ENCODE results near the gene GOLGA3. TPM values are rescaled to one million over a fixed set of nuclear protein-coding genes. Genes with fewer than 3 reads are reported as not detected.

Gene GOLGA3
- total RNA-seq, 1 donor from 2014 or later = 62.0 TPM

- TF ChIP-seq CTCF (conservative IDR thresholded peaks at IDR 0.05) = no peak
- Mint-ChIP-seq H3K36me3 (no peaks in the 10 kb centered on the region), H3K27ac (no peak overlapping the region), H3K4me1 (ENCODE audit: unreplicated experiment) (peaks cover 4% of the 10 kb centered on the region), H3K9me3 (no peaks in the 10 kb centered on the region), H3K27me3 (no peaks in the 10 kb centered on the region), H3K4me3 (no peak overlapping the region)
- no peak for DNase-seq (ENCODE audit: extremely low spot score, unreplicated experiment)
Observed at GRCh38 chr12:132835076-132836025, 6.7 kb upstream of the GOLGA3 start.

DNA sequence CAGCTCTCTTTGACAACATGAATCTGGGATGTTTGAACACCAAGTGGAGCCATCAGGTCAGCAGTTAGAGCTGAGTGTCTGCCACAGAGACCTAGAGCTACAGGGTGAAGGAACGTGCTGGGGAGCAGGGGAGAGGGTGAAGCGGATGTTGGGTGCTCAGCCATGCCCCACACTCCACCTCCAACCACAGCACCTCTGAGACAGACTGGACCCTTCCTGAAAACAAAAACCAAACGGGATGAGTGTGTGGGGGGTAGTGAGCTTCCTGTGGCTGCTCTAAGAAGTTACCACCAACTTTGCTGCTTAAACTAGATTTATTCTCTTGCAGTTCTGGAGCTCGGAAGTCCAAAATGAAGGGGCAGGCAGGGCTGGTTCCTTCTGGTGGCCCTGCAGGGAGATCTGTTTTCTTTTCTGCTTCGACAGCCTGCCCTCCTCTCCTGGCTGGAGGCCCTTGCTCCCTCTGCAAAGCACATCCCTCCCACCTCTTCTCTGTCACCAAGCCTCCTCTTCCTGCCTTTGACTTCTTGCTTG is 5.6 kb upstream of the GOLGA3 start:
- DNase-seq (ENCODE audit: extremely low spot score, unreplicated experiment) = no peak
- no peak overlapping the region for H3K4me3 Mint-ChIP-seq
- H3K27me3 Mint-ChIP-seq = no peaks in the 10 kb centered on the region
- no peaks in the 10 kb centered on the region for H3K9me3 Mint-ChIP-seq
- no peak overlapping the region for H3K27ac Mint-ChIP-seq
- peaks cover 4% of the 10 kb centered on the region for H3K4me1 Mint-ChIP-seq (ENCODE audit: unreplicated experiment)
- peaks cover 3% of the 10 kb centered on the region for H3K36me3 Mint-ChIP-seq
- TF ChIP-seq CTCF (conservative IDR thresholded peaks at IDR 0.05) = no peak

GRCh38 chr12:132833341-132833740 is 4.7 kb upstream of the GOLGA3 start:
- H3K4me3 Mint-ChIP-seq = no peak overlapping the region
- no peaks in the 10 kb centered on the region for H3K9me3 Mint-ChIP-seq

DNA sequence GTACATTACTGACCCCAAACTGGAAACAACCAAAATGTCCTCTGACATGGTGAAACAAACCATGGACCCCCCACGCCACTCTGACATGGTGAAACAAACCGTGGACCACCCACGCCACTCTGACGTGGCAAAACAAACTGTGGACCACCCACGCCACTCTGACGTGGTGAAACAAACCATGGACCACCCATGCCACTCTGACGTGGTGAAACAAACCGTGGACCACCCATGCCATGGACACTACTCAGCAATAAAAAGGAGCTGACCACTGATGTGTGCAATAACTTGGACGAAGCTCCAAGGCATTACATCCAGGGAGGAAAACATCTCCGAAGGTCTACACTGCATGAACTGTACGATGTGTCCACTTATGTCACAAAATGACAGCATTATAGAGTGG is 3.1 kb upstream of the GOLGA3 start:
- DNase-seq (ENCODE audit: extremely low spot score, unreplicated experiment) = no peak
- TF ChIP-seq CTCF (conservative IDR thresholded peaks at IDR 0.05) = no peak
- H3K4me1 Mint-ChIP-seq (ENCODE audit: unreplicated experiment) = peaks cover 12% of the 10 kb centered on the region
- H3K27ac Mint-ChIP-seq = no peak overlapping the region
- no peaks in the 10 kb centered on the region for H3K9me3 Mint-ChIP-seq
- no peak overlapping the region for H3K4me3 Mint-ChIP-seq
- peaks cover 16% of the 10 kb centered on the region for H3K36me3 Mint-ChIP-seq
- no peaks in the 10 kb centered on the region for H3K27me3 Mint-ChIP-seq

More at GRCh38 chr12:132833341-132833740, 4.7 kb upstream of the GOLGA3 start:
- no peak for DNase-seq (ENCODE audit: extremely low spot score, unreplicated experiment)
- Mint-ChIP-seq H3K27ac (no peak overlapping the region), H3K4me1 (ENCODE audit: unreplicated experiment) (no peaks in the 10 kb centered on the region), H3K27me3 (no peaks in the 10 kb centered on the region), H3K36me3 (peaks cover 3% of the 10 kb centered on the region)
- no peak for TF ChIP-seq CTCF (conservative IDR thresholded peaks at IDR 0.05)

DNA sequence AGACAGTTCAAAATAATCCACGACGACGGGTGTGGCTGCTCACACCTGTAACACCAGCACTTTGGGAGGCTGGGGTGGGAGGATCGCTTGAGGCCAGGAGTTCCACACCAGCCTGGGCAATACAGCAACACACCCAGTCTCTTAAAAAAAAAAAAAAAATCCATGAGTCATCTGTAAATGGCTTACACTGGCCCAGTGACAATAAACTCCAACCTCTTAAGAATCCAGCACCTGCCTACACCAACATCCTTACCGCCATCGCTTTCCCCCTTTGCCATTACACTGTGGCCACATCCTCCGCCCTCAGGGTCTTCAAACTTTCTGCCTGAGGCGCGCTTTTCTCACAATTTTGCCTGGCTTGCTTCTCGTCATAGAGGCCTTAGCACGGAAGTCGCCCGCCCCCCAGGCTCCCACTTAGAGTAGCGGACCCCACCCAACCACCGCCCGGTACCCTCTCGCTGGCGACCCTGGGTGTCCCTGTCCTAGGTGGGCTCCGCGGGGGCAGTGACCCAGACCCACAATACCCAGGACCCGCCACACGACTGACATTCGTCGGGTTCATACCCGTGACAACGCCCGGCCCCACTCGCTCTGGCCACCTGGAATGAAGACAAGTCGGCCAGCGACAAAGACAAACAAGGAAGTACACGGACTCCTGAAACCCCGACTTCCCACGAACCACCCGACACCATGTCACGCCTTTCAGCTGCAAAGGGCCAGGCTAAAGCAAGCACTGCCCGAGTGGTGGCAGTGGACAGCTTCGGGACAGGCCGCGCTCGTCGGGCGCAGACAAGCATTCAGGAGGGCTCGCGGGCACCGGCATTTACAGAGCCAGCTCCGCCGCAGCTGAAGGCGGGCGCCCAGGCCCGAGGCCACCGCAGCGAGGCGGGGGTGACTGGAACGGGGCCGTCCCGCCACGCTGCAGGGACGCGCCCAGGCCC is 636 bp downstream of the GOLGA3 start:
- DNase-seq (ENCODE audit: extremely low spot score, unreplicated experiment) = no peak

More for the DNA sequence above, 636 bp downstream of the GOLGA3 start:
- Mint-ChIP-seq H3K4me1 (ENCODE audit: unreplicated experiment) (peaks cover 16% of the 10 kb centered on the region), H3K9me3 (no peaks in the 10 kb centered on the region), H3K36me3 (peaks cover 27% of the 10 kb centered on the region), H3K27ac (peak overlapping the region; percentile 100), H3K4me3 (peak overlapping the region; percentile 94), H3K27me3 (no peaks in the 10 kb centered on the region)
- TF ChIP-seq CTCF (conservative IDR thresholded peaks at IDR 0.05) = no peak
